Osteoblast (primary cell): Measurements from ENCODE around the gene ETFBKMT. TPM values are rescaled to one million over a fixed set of nuclear protein-coding genes. Genes with fewer than 3 reads are reported as not detected.

Experiments used
- DNase-seq: peaks from one replicate; pipeline ENCODE4 v3.0.0; 2011; ENCODE audit warnings: low spot score, mixed read lengths; ENCODE audit not compliant: insufficient read length; ENCODE audit errors: missing footprints
- H2AFZ ChIP-seq: 2 replicates; pipeline ENCODE4 v1.6.0; 2011; ENCODE audit warnings: mild to moderate bottlenecking, low read length
- H3K27ac ChIP-seq: 2 replicates; pipeline ENCODE4 v1.5.1; 2011; ENCODE audit warnings: mild to moderate bottlenecking, low read depth, low read length, moderate library complexity
- H3K27me3 ChIP-seq: 2 replicates; pipeline ENCODE4 v1.6.0; 2012; ENCODE audit warnings: mild to moderate bottlenecking, control low read depth, inconsistent platforms, low read length, moderate library complexity; ENCODE audit not compliant: insufficient read depth
- H3K36me3 ChIP-seq: 2 replicates; pipeline ENCODE4 v1.5.1; 2011; ENCODE audit warnings: mild to moderate bottlenecking, low read length, control low read depth, moderate library complexity; ENCODE audit not compliant: insufficient read depth
- H3K4me1 ChIP-seq: 2 replicates; pipeline ENCODE4 v1.5.1; 2011; ENCODE audit warnings: mild to moderate bottlenecking, low read length, control low read depth, moderate library complexity; ENCODE audit not compliant: insufficient read depth
- H3K4me2 ChIP-seq: 2 replicates; pipeline ENCODE4 v1.6.0; 2011; ENCODE audit warnings: mild to moderate bottlenecking, low read length; ENCODE audit not compliant: insufficient read depth
- H3K4me3 ChIP-seq: fragments of 200-600 bp; sonication (generic); 3 replicates; pipeline ENCODE4 v1.5.1; 2012; ENCODE audit warnings: mild to moderate bottlenecking, low read length, inconsistent platforms; ENCODE audit not compliant: insufficient read depth
- H3K79me2 ChIP-seq: 2 replicates; pipeline ENCODE4 v1.6.0; 2012; ENCODE audit warnings: mild to moderate bottlenecking, low read length, control low read depth, inconsistent platforms; ENCODE audit not compliant: insufficient read depth
- H3K9me3 ChIP-seq: 2 replicates; pipeline ENCODE4 v1.5.1; 2011; ENCODE audit warnings: low read depth, low read length, control low read depth
- H4K20me1 ChIP-seq: 2 replicates; pipeline ENCODE4 v1.6.0; 2012; ENCODE audit warnings: mild to moderate bottlenecking, low read length, control low read depth; ENCODE audit not compliant: insufficient read depth
- CTCF ChIP-seq: IDR thresholded peaks from 2 replicates; pipeline ENCODE4 v1.5.1; 2011; ENCODE audit warnings: mild to moderate bottlenecking, low read depth, low read length, moderate library complexity; ENCODE audit errors: extremely low read depth
- total RNA-seq: library from RNA; depleted of rRNA; stranded (reverse); fragments of >200 nt; gene quantifications from 2 replicates; pipeline ENCODE4 v1.2.3, GENCODE V29; 2012

Gene ETFBKMT
- total RNA-seq, 1 donor = 4.7 TPM

- H3K79me2 ChIP-seq = no peaks in the 10 kb centered on the region
Observed at GRCh38 chr12:31658471-31659086, 909 bp upstream of the ETFBKMT start.

GRCh38 chr12:31662176-31662849, 2.8 kb downstream of the ETFBKMT start:
- H3K4me3 ChIP-seq = no peak overlapping the region
- H3K27me3 ChIP-seq = no peaks in the 10 kb centered on the region
- H3K27ac ChIP-seq = no peak overlapping the region
- no peak overlapping the region for H2AFZ ChIP-seq
- H3K79me2 ChIP-seq = no peaks in the 10 kb centered on the region
- H3K4me1 ChIP-seq = peaks cover 8% of the 10 kb centered on the region
- DNase-seq = peak; percentile 27
- H4K20me1 ChIP-seq = no peaks in the 10 kb centered on the region
- no peak for TF ChIP-seq CTCF
- H3K9me3 ChIP-seq = no peaks in the 10 kb centered on the region
- H3K36me3 ChIP-seq = no peaks in the 10 kb centered on the region
- H3K4me2 ChIP-seq = no peak overlapping the region

More at GRCh38 chr12:31658471-31659086, 909 bp upstream of the ETFBKMT start:
- H3K36me3 ChIP-seq = no peaks in the 10 kb centered on the region
- H2AFZ ChIP-seq = peak overlapping the region; percentile 96
- H4K20me1 ChIP-seq = no peaks in the 10 kb centered on the region
- H3K27me3 ChIP-seq = no peaks in the 10 kb centered on the region
- peak overlapping the region; percentile 88 for H3K27ac ChIP-seq
- peaks cover 8% of the 10 kb centered on the region for H3K4me1 ChIP-seq
- DNase-seq = peak; percentile 9
- no peak for TF ChIP-seq CTCF
- H3K4me2 ChIP-seq = peak overlapping the region; percentile 87
- H3K9me3 ChIP-seq = no peaks in the 10 kb centered on the region
- H3K4me3 ChIP-seq = peak overlapping the region; percentile 86

GRCh38 chr12:31663576-31663975, 4.1 kb downstream of the ETFBKMT start:
- Histone ChIP-seq H3K27ac (no peak overlapping the region), H3K4me3 (no peak overlapping the region), H3K9me3 (no peaks in the 10 kb centered on the region), H3K36me3 (no peaks in the 10 kb centered on the region), H3K4me2 (no peak overlapping the region), H4K20me1 (no peaks in the 10 kb centered on the region), H3K27me3 (no peaks in the 10 kb centered on the region), H3K4me1 (peaks cover 4% of the 10 kb centered on the region), H2AFZ (no peak overlapping the region), H3K79me2 (no peaks in the 10 kb centered on the region)
- no peak for DNase-seq
- no peak for TF ChIP-seq CTCF

GRCh38 chr12:31664038-31664437, 4.5 kb downstream of the ETFBKMT start:
- Histone ChIP-seq H3K4me3 (no peak overlapping the region), H3K4me1 (peaks cover 3% of the 10 kb centered on the region), H2AFZ (no peak overlapping the region), H3K79me2 (no peaks in the 10 kb centered on the region), H4K20me1 (no peaks in the 10 kb centered on the region), H3K9me3 (peaks cover 3% of the 10 kb centered on the region), H3K27ac (no peak overlapping the region), H3K27me3 (no peaks in the 10 kb centered on the region), H3K4me2 (no peak overlapping the region), H3K36me3 (no peaks in the 10 kb centered on the region)
- no peak for DNase-seq
- no peak for TF ChIP-seq CTCF
